ENCODE data around the gene PCF11. TPM values are rescaled to one million over a fixed set of nuclear protein-coding genes. Genes with fewer than 3 reads are reported as not detected.

The PCF11 gene
- 21.6 TPM in 2 replicates for total RNA-seq

GRCh38 chr11:83156996-83157593, at the start of gene PCF11:
Gene PCF11, plus strand, starts transcription at chr11:83157131. Its CDS starts 309 bp downstream, at chr11:83157440.

GRCh38 chr11:83193315-83194280, 36.7 kb downstream of the PCF11 start, which contains the start of gene ANKRD42:
Gene ANKRD42, plus strand, starts transcription at chr11:83193712. Its CDS starts 959 bp downstream, at chr11:83194671.

Other genes with a start within 250 kb of the PCF11 start
- gene RAB30, start 85.2 kb upstream of the PCF11 start, total RNA-seq = 7.6 and 8.9 TPM in 2 replicates
- 3.5 and 6.2 TPM in 2 replicates for gene ANKRD42, start 36.6 kb downstream of the PCF11 start, total RNA-seq
- 37.6 and 41.0 TPM in 2 replicates for gene CCDC90B, start 129.2 kb downstream of the PCF11 start, total RNA-seq

Measured in pericardium fibroblast (primary cell).